ENCODE measurements around the gene ZNF512. TPM values are rescaled to one million over a fixed set of nuclear protein-coding genes. Genes with fewer than 3 reads are reported as not detected.

Gene ZNF512
- total RNA-seq, 1 experiment from 2014 or later: 28.6 TPM

GRCh38 chr2:27606611-27607010 is 23.8 kb downstream of the ZNF512 start:
- no peak overlapping the region for H3K27ac Mint-ChIP-seq (ENCODE audit: unreplicated experiment)
- intact Hi-C loops (cut with micrococcal nuclease; ENCODE audit: unreplicated experiment): no loop called here
- CTCF ChIA-PET: no interaction called here
- no peaks in the 10 kb centered on the region for H3K9me3 Mint-ChIP-seq (ENCODE audit: low read depth, unreplicated experiment)
- no peaks in the 10 kb centered on the region for H3K4me1 Mint-ChIP-seq (ENCODE audit: low read depth, unreplicated experiment)
- no peak for DNase-seq
- H3K27me3 Mint-ChIP-seq (ENCODE audit: unreplicated experiment): no peaks in the 10 kb centered on the region
- peaks cover 21% of the 10 kb centered on the region for H3K36me3 Mint-ChIP-seq (ENCODE audit: insufficient read depth, unreplicated experiment)
- no peak overlapping the region for H3K4me3 Mint-ChIP-seq (ENCODE audit: low read depth, unreplicated experiment)
- TF ChIP-seq CTCF (IDR thresholded peaks at IDR 0.05; ENCODE audit: unreplicated experiment): no peak
- no TSS peak for BruUV-seq (replicated peaks)

- no peaks in the 10 kb centered on the region for H3K27me3 Mint-ChIP-seq (ENCODE audit: unreplicated experiment)
- intact Hi-C loops (cut with micrococcal nuclease; ENCODE audit: unreplicated experiment): no loop called here
- H3K27ac Mint-ChIP-seq (ENCODE audit: unreplicated experiment): no peak overlapping the region
- H3K4me3 Mint-ChIP-seq (ENCODE audit: low read depth, unreplicated experiment): no peak overlapping the region
- TF ChIP-seq CTCF (IDR thresholded peaks at IDR 0.05; ENCODE audit: unreplicated experiment): no peak
- CTCF ChIA-PET: no interaction called here
- no peaks in the 10 kb centered on the region for H3K4me1 Mint-ChIP-seq (ENCODE audit: low read depth, unreplicated experiment)
- H3K9me3 Mint-ChIP-seq (ENCODE audit: low read depth, unreplicated experiment): no peaks in the 10 kb centered on the region
- peaks cover 11% of the 10 kb centered on the region for H3K36me3 Mint-ChIP-seq (ENCODE audit: insufficient read depth, unreplicated experiment)
- BruUV-seq (replicated peaks): no TSS peak
- no peak for DNase-seq
These were observed 31.1 kb downstream of the ZNF512 start for GRCh38 chr2:27613985-27614384.

GRCh38 chr2:27615316-27615715 is 32.5 kb downstream of the ZNF512 start:
- peaks cover 14% of the 10 kb centered on the region for H3K36me3 Mint-ChIP-seq (ENCODE audit: insufficient read depth, unreplicated experiment)
- DNase-seq: no peak

GRCh38 chr2:27621524-27621923 is 38.7 kb downstream of the ZNF512 start:
- no TSS peak for BruUV-seq (replicated peaks)
- H3K4me3 Mint-ChIP-seq (ENCODE audit: low read depth, unreplicated experiment): no peak overlapping the region
- no peak overlapping the region for H3K27ac Mint-ChIP-seq (ENCODE audit: unreplicated experiment)
- H3K27me3 Mint-ChIP-seq (ENCODE audit: unreplicated experiment): no peaks in the 10 kb centered on the region
- no peak for TF ChIP-seq CTCF (IDR thresholded peaks at IDR 0.05; ENCODE audit: unreplicated experiment)
- DNase-seq: no peak
- no peaks in the 10 kb centered on the region for H3K9me3 Mint-ChIP-seq (ENCODE audit: low read depth, unreplicated experiment)
- CTCF ChIA-PET: interaction anchor here (0.5 to 0.6 kb wide), 2 partner anchors 158 to 779 kb away, joined by 3 to 6 read pairs; no protein-coding TSS in a partner anchor
- intact Hi-C loops (cut with micrococcal nuclease; ENCODE audit: unreplicated experiment): loop anchor here (10.0 kb wide), 2 partner anchors 127 to 217 kb away; partner anchors contain the start of genes FNDC4, GCKR and PPM1G
- no peaks in the 10 kb centered on the region for H3K4me1 Mint-ChIP-seq (ENCODE audit: low read depth, unreplicated experiment)
- peaks cover 31% of the 10 kb centered on the region for H3K36me3 Mint-ChIP-seq (ENCODE audit: insufficient read depth, unreplicated experiment)

More at GRCh38 chr2:27615316-27615715, 32.5 kb downstream of the ZNF512 start:
- no TSS peak for BruUV-seq (replicated peaks)
- Mint-ChIP-seq H3K9me3 (ENCODE audit: low read depth, unreplicated experiment) (no peaks in the 10 kb centered on the region), H3K27me3 (ENCODE audit: unreplicated experiment) (no peaks in the 10 kb centered on the region), H3K27ac (ENCODE audit: unreplicated experiment) (no peak overlapping the region), H3K4me3 (ENCODE audit: low read depth, unreplicated experiment) (no peak overlapping the region), H3K4me1 (ENCODE audit: low read depth, unreplicated experiment) (no peaks in the 10 kb centered on the region)
- intact Hi-C loops (cut with micrococcal nuclease; ENCODE audit: unreplicated experiment): no loop called here
- no peak for TF ChIP-seq CTCF (IDR thresholded peaks at IDR 0.05; ENCODE audit: unreplicated experiment)
- CTCF ChIA-PET: no interaction called here

Data from Calu3 (cell line).